ENCODE data around the gene HNMT.

GRCh38 chr2:138060301-138060635, 96.0 kb downstream of the HNMT start:
- TF ChIP-seq CTCF (IDR thresholded peaks at IDR 0.05) (no peak), EP300 (IDR thresholded peaks at IDR 0.05) (peak in 1 of 2 donors; percentile 57)

Data from tibial nerve (tissue), 4 donors.